ENCODE data around the gene CTAGE4.
"Not testable (repeated sequence)": the region's sequence is repeated elsewhere in the genome, so short reads cannot be mapped to it uniquely, and the experiment has no call there.

CTAGE4 gene

GRCh38 chr7:144183166-144183565 is at the start of gene CTAGE4:
CTAGE4 (plus strand) TSS chr7:144183466; CDS start chr7:144183504, 38 bp downstream.
- not testable (repeated sequence) for DNase-seq (ENCODE audit: low read depth in 2 of 2)

- DNase-seq (ENCODE audit: low read depth in 2 of 2) = no peak
Observed at GRCh38 chr7:144134116-144134515, 49.1 kb upstream of the CTAGE4 start.

- no peak for DNase-seq (ENCODE audit: low read depth in 2 of 2)
Observed at GRCh38 chr7:144137501-144137900, 45.8 kb upstream of the CTAGE4 start.

- DNase-seq (ENCODE audit: low read depth in 2 of 2) = no peak
Observed at GRCh38 chr7:144142187-144142586, 41.1 kb upstream of the CTAGE4 start.

GRCh38 chr7:144144426-144144825 is 38.8 kb upstream of the CTAGE4 start:
- DNase-seq (ENCODE audit: low read depth in 2 of 2) = no peak

GRCh38 chr7:144148224-144148827 is 34.9 kb upstream of the CTAGE4 start:
- DNase-seq (ENCODE audit: low read depth in 2 of 2) = no peak

GRCh38 chr7:144158861-144159260 is 24.4 kb upstream of the CTAGE4 start:
- no peak for DNase-seq (ENCODE audit: low read depth in 2 of 2)

- no peak for DNase-seq (ENCODE audit: low read depth in 2 of 2)
Observed at GRCh38 chr7:144164784-144165183, 18.5 kb upstream of the CTAGE4 start.

- DNase-seq (ENCODE audit: low read depth in 2 of 2) = not testable (repeated sequence)
Observed at GRCh38 chr7:144171594-144172350, 11.5 kb upstream of the CTAGE4 start.

GRCh38 chr7:144174613-144175012 is 8.7 kb upstream of the CTAGE4 start:
- DNase-seq (ENCODE audit: low read depth in 2 of 2) = no peak

- not testable (repeated sequence) for DNase-seq (ENCODE audit: low read depth in 2 of 2)
Observed at GRCh38 chr7:144178380-144179164, 4.7 kb upstream of the CTAGE4 start.

- DNase-seq (ENCODE audit: low read depth in 2 of 2) = not testable (repeated sequence)
Observed at GRCh38 chr7:144179165-144179479, 4.1 kb upstream of the CTAGE4 start.

GRCh38 chr7:144187848-144188247 is 4.6 kb downstream of the CTAGE4 start:
- not testable (repeated sequence) for DNase-seq (ENCODE audit: low read depth in 2 of 2)

GRCh38 chr7:144188578-144189171 is 5.4 kb downstream of the CTAGE4 start:
- DNase-seq (ENCODE audit: low read depth in 2 of 2) = not testable (repeated sequence)

GRCh38 chr7:144193782-144194181 is 10.5 kb downstream of the CTAGE4 start:
- DNase-seq (ENCODE audit: low read depth in 2 of 2) = not testable (repeated sequence)

GRCh38 chr7:144194453-144194852 is 11.2 kb downstream of the CTAGE4 start:
- not testable (repeated sequence) for DNase-seq (ENCODE audit: low read depth in 2 of 2)

- DNase-seq (ENCODE audit: low read depth in 2 of 2) = not testable (repeated sequence)
Observed at GRCh38 chr7:144195212-144195872, 12.1 kb downstream of the CTAGE4 start, which contains the start of gene ARHGEF35. ARHGEF35 (minus strand) TSS chr7:144195833; CDS start chr7:144188383, 7,450 bp downstream.

- DNase-seq (ENCODE audit: low read depth in 2 of 2) = not testable (repeated sequence)
Observed at GRCh38 chr7:144198934-144199333, 15.7 kb downstream of the CTAGE4 start.

GRCh38 chr7:144201978-144202377 is 18.7 kb downstream of the CTAGE4 start:
- DNase-seq (ENCODE audit: low read depth in 2 of 2) = not testable (repeated sequence)

- not testable (repeated sequence) for DNase-seq (ENCODE audit: low read depth in 2 of 2)
Observed at GRCh38 chr7:144203086-144203485, 19.8 kb downstream of the CTAGE4 start.

GRCh38 chr7:144205306-144205705 is 22.0 kb downstream of the CTAGE4 start:
- DNase-seq (ENCODE audit: low read depth in 2 of 2) = not testable (repeated sequence)
